Breast epithelium (tissue), 4 donors: ENCODE results near the gene DNAH9. TPM values are rescaled to one million over a fixed set of nuclear protein-coding genes. Genes with fewer than 3 reads are reported as not detected.

ENCODE experiments used
- DNase-seq, 2 donors: peaks; one replicate each; pipeline ENCODE4 v3.0.0-alpha.2; 2019; ENCODE audit warnings: low spot score in 2 of 2
- H3K27ac ChIP-seq, 2 donors: fragments of 200-600 bp; sonication (generic) in 1 of 2; one replicate each; pipeline ENCODE4 v1.5.1; 2016 to 2019; ENCODE audit warnings: mild to moderate bottlenecking in 1 of 2
- H3K27me3 ChIP-seq, 2 donors: fragments of 200-600 bp; sonication (generic) in 1 of 2; one replicate each; pipeline versions ENCODE4 v1.5.1 to v1.6.0; 2017 to 2019; ENCODE audit warnings: control low read depth in 1 of 2, mild to moderate bottlenecking in 1 of 2
- H3K36me3 ChIP-seq: fragments of 200-600 bp; one replicate; pipeline ENCODE4 v1.5.1; 2019
- H3K4me1 ChIP-seq, 2 donors: fragments of 200-600 bp; sonication (generic); one replicate each; pipeline ENCODE4 v1.5.1; 2016 to 2019; ENCODE audit warnings: control low read depth in 1 of 2
- H3K4me3 ChIP-seq, 3 donors: fragments of 200-600 bp; sonication (generic); 1 replicate in 2 of 3; 2 replicates in 1 of 3; pipeline ENCODE4 v1.5.1; 2016 to 2019; ENCODE audit warnings: mild to moderate bottlenecking in 3 of 3, moderate library complexity in 2 of 3
- H3K9me3 ChIP-seq, 2 donors: fragments of 200-600 bp; sonication (generic) in 1 of 2; one replicate each; pipeline ENCODE4 v1.5.1; 2016 to 2019; ENCODE audit warnings: control low read depth in 1 of 2
- CTCF ChIP-seq, 3 donors: fragments of 450-650 bp; IDR thresholded peaks; one replicate each; pipeline ENCODE4 v1.5.1; 2016 to 2017; ENCODE audit warnings: antibody characterized with exemption in 3 of 3, mild to moderate bottlenecking in 3 of 3, moderate library complexity in 3 of 3
- POLR2A ChIP-seq: fragments of 450-650 bp; IDR thresholded peaks from one replicate; pipeline ENCODE4 v1.6.1; 2016; ENCODE audit warnings: antibody characterized with exemption, mild to moderate bottlenecking, moderate library complexity
- POLR2AphosphoS5 ChIP-seq, 3 donors: sonication (generic); formaldehyde crosslinking; IDR thresholded peaks; one replicate each; pipeline ENCODE4 v1.6.1; 2017; ENCODE audit warnings: antibody characterized with exemption in 3 of 3
- intact Hi-C: fragments of 100-400 bp; cut with DNase I; formaldehyde crosslinking; loops from one replicate; pipeline ENCODE4 v1.15.1; 2023; ENCODE audit warnings: low total_unique reads
- total RNA-seq, 3 donors: library from RNA; depleted of rRNA; stranded (reverse); fragments of >200 nt; gene quantifications; one replicate each; pipeline ENCODE4 v1.1.0, GENCODE V29; 2016

Gene DNAH9
- total RNA-seq, 3 donors from 2014 or later, result 0.66 to 3.5 (median 1.2) TPM

- no peaks in the 10 kb centered on the region for H3K4me1 ChIP-seq
- TF ChIP-seq POLR2A (no peak), POLR2AphosphoS5 (IDR thresholded peaks at IDR 0.05) (no peak), CTCF (IDR thresholded peaks at IDR 0.05) (no peak)
- no peak overlapping the region for H3K4me3 ChIP-seq
- intact Hi-C loops, result no loop called here
- no peaks in the 10 kb centered on the region for H3K36me3 ChIP-seq
- DNase-seq, result no peak
- H3K27ac ChIP-seq, result no peak overlapping the region
- no peaks in the 10 kb centered on the region for H3K9me3 ChIP-seq
- no peaks in the 10 kb centered on the region for H3K27me3 ChIP-seq
Observed at GRCh38 chr17:11840831-11841230, 242.6 kb downstream of the DNAH9 start.

GRCh38 chr17:11848330-11848729 is 250.1 kb downstream of the DNAH9 start:
- H3K4me1 ChIP-seq, result no peaks in the 10 kb centered on the region
- no peaks in the 10 kb centered on the region for H3K9me3 ChIP-seq
- no peak overlapping the region for H3K27ac ChIP-seq
- H3K36me3 ChIP-seq, result no peaks in the 10 kb centered on the region
- intact Hi-C loops, result no loop called here
- H3K27me3 ChIP-seq, result no peaks in the 10 kb centered on the region
- DNase-seq, result no peak
- TF ChIP-seq POLR2A (no peak), CTCF (IDR thresholded peaks at IDR 0.05) (no peak), POLR2AphosphoS5 (IDR thresholded peaks at IDR 0.05) (no peak)
- no peak overlapping the region for H3K4me3 ChIP-seq

GRCh38 chr17:11852231-11852630 is 254.0 kb downstream of the DNAH9 start:
- intact Hi-C loops, result no loop called here
- no peaks in the 10 kb centered on the region for H3K27me3 ChIP-seq
- DNase-seq, result no peak
- H3K9me3 ChIP-seq, result no peaks in the 10 kb centered on the region
- TF ChIP-seq POLR2AphosphoS5 (IDR thresholded peaks at IDR 0.05), result no peak
- no peak for TF ChIP-seq POLR2A
- no peak for TF ChIP-seq CTCF (IDR thresholded peaks at IDR 0.05)
- no peak overlapping the region for H3K4me3 ChIP-seq
- H3K36me3 ChIP-seq, result no peaks in the 10 kb centered on the region
- no peak overlapping the region for H3K27ac ChIP-seq
- H3K4me1 ChIP-seq, result no peaks in the 10 kb centered on the region

- H3K36me3 ChIP-seq, result no peaks in the 10 kb centered on the region
- no peaks in the 10 kb centered on the region for H3K27me3 ChIP-seq
- no peak for DNase-seq
- H3K9me3 ChIP-seq, result no peaks in the 10 kb centered on the region
- H3K27ac ChIP-seq, result no peak overlapping the region
- TF ChIP-seq POLR2AphosphoS5 (IDR thresholded peaks at IDR 0.05) (no peak), CTCF (IDR thresholded peaks at IDR 0.05) (no peak), POLR2A (no peak)
- H3K4me1 ChIP-seq, result no peaks in the 10 kb centered on the region
- H3K4me3 ChIP-seq, result no peak overlapping the region
- intact Hi-C loops, result no loop called here
Observed at GRCh38 chr17:11852912-11853311, 254.6 kb downstream of the DNAH9 start.

GRCh38 chr17:11853321-11854151 is 255.3 kb downstream of the DNAH9 start:
- Histone ChIP-seq H3K27ac (peak overlapping the region in 1 of 2 donors; percentile 7), H3K27me3 (no peaks in the 10 kb centered on the region), H3K4me3 (no peak overlapping the region), H3K4me1 (no peaks in the 10 kb centered on the region), H3K36me3 (no peaks in the 10 kb centered on the region), H3K9me3 (no peaks in the 10 kb centered on the region)
- no peak for DNase-seq
- intact Hi-C loops, result no loop called here
- TF ChIP-seq POLR2A, result no peak
